Esophagus (tissue), 2 donors: ENCODE measurements around the gene THBD. TPM values are rescaled to one million over a fixed set of nuclear protein-coding genes. Genes with fewer than 3 reads are reported as not detected.

Experiments used
- H3K27ac ChIP-seq, 2 donors: one replicate each; pipeline ENCODE4 v1.5.1; 2013; ENCODE audit warnings: low read depth in 2 of 2, mild to moderate bottlenecking in 2 of 2, inconsistent platforms in 1 of 2, low read length in 1 of 2, moderate library complexity in 1 of 2
- H3K27me3 ChIP-seq, 2 donors: one replicate each; pipeline ENCODE4 v1.6.1; 2013; ENCODE audit warnings: low read length in 2 of 2, control low read depth in 1 of 2, mild to moderate bottlenecking in 1 of 2; ENCODE audit not compliant: insufficient read depth in 2 of 2, control insufficient read depth in 1 of 2
- H3K36me3 ChIP-seq, 2 donors: one replicate each; pipeline ENCODE4 v1.6.1; 2013; ENCODE audit warnings: low read length in 1 of 2; ENCODE audit not compliant: control insufficient read depth in 2 of 2, insufficient read depth in 2 of 2
- H3K4me1 ChIP-seq, 2 donors: one replicate each; pipeline ENCODE4 v1.6.1; 2013; ENCODE audit warnings: low read length in 1 of 2; ENCODE audit not compliant: control insufficient read depth in 2 of 2, insufficient read depth in 2 of 2
- H3K4me3 ChIP-seq, 2 donors: one replicate each; pipeline ENCODE4 v1.5.1; 2013; ENCODE audit warnings: low read length in 2 of 2, mild to moderate bottlenecking in 2 of 2, low read depth in 1 of 2, moderate library complexity in 1 of 2
- H3K9me3 ChIP-seq, 2 donors: one replicate each; pipeline ENCODE4 v1.6.1; 2013; ENCODE audit warnings: mild to moderate bottlenecking in 2 of 2, low read depth in 1 of 2, low read length in 1 of 2, moderate library complexity in 1 of 2; ENCODE audit not compliant: control insufficient read depth in 2 of 2, insufficient read depth in 1 of 2
- WGBS, 2 donors: extraction: QIAGEN DNeasy Blood & Tissue Kit; methylation state at CpG; one replicate each; pipeline ENCODE4 v1.1.7; 2013; 5-methylcytosine and 5-hydroxymethylcytosine counted together
- polyA plus RNA-seq, 2 donors: library from polyadenylated mRNA; stranded (reverse); fragments of 200-250 nt; gene quantifications; one replicate each; pipeline ENCODE4 v1.2.3, GENCODE V29; 2013
- donor health status: healthy with polysubstance abuse.
- donor health status: Bipolar disorder and iron deficiency.

Gene THBD
- polyA plus RNA-seq, 2 donors = 9.5 to 29.7 TPM

- 80 to 81% methylated on average over 23 of the region's 23 CpGs for WGBS, 2 donors
- Histone ChIP-seq H3K27me3 (no peaks in the 10 kb centered on the region), H3K4me3 (peak overlapping the region in 1 of 2 donors; percentile 30), H3K4me1 (peaks cover 0 to 8% of the 10 kb centered on the region in 2 donors), H3K36me3 (no peaks in the 10 kb centered on the region), H3K27ac (peak overlapping the region; percentile 64 to 75), H3K9me3 (no peaks in the 10 kb centered on the region)
Observed at GRCh38 chr20:23085436-23086055, 36.1 kb upstream of the THBD start.

GRCh38 chr20:23084845-23085365 lies 35.4 kb upstream of the THBD start:
- 69 to 82% methylated on average over 24 of the region's 24 CpGs for WGBS, 2 donors
- H3K27ac ChIP-seq = peak overlapping the region; percentile 59 to 64
- H3K36me3 ChIP-seq = no peaks in the 10 kb centered on the region
- H3K4me1 ChIP-seq = peaks cover 0 to 8% of the 10 kb centered on the region in 2 donors
- peak overlapping the region in 1 of 2 donors; percentile 29 for H3K4me3 ChIP-seq
- no peaks in the 10 kb centered on the region for H3K9me3 ChIP-seq
- H3K27me3 ChIP-seq = no peaks in the 10 kb centered on the region

GRCh38 chr20:23084282-23084844 lies 34.9 kb upstream of the THBD start:
- H3K4me3 ChIP-seq = peak overlapping the region in 1 of 2 donors; percentile 29
- H3K4me1 ChIP-seq = peaks cover 0 to 8% of the 10 kb centered on the region in 2 donors
- 84 to 88% methylated on average over 16 to 17 of the region's 17 CpGs for WGBS, 2 donors
- no peaks in the 10 kb centered on the region for H3K9me3 ChIP-seq
- no peaks in the 10 kb centered on the region for H3K36me3 ChIP-seq
- H3K27me3 ChIP-seq = no peaks in the 10 kb centered on the region
- peak overlapping the region; percentile 59 to 68 for H3K27ac ChIP-seq

GRCh38 chr20:23083553-23084220 lies 34.2 kb upstream of the THBD start:
- peak overlapping the region in 1 of 2 donors; percentile 29 for H3K4me3 ChIP-seq
- peaks cover 0 to 8% of the 10 kb centered on the region in 2 donors for H3K4me1 ChIP-seq
- H3K27ac ChIP-seq = peak overlapping the region; percentile 62 to 68
- no peaks in the 10 kb centered on the region for H3K9me3 ChIP-seq
- no peaks in the 10 kb centered on the region for H3K36me3 ChIP-seq
- H3K27me3 ChIP-seq = no peaks in the 10 kb centered on the region
- 67 to 76% methylated on average over 15 of the region's 15 CpGs for WGBS, 2 donors

DNA sequence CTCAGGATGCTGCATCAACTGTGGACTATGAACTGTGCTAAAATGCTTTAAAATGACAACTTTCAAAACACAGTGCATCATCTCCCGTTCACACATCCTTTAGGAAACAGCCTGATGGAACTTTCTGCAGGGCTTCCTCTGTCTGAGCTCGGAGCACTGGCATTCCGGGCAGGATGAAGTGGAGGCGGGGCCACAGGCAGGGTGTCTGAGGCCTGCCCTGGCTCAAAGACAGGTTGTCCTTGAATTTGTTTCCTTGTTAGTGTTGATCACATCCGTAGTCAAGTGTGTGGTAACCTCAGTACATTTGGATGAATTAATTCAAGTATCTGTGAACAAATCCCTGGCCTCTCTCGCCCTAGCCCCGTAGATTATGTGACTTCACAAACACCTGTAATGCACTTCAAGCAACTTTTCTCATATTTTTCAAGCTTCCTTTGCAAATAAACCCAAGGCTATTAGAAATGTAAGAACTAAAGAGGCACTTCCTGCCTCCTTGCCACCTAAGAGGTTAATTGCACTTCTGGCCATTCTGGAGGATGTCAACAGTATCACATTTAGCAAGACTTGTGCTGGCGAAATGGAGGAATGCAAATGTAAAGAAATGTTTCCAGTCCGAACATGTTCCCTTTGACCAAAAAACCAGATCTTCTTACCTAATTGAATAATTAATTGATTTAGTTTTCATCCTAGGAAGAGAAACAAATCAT lies 33.5 kb upstream of the THBD start:
- WGBS, 2 donors = 46 to 50% methylated on average over 9 of the region's 9 CpGs
- H3K4me3 ChIP-seq = no peak overlapping the region

DNA sequence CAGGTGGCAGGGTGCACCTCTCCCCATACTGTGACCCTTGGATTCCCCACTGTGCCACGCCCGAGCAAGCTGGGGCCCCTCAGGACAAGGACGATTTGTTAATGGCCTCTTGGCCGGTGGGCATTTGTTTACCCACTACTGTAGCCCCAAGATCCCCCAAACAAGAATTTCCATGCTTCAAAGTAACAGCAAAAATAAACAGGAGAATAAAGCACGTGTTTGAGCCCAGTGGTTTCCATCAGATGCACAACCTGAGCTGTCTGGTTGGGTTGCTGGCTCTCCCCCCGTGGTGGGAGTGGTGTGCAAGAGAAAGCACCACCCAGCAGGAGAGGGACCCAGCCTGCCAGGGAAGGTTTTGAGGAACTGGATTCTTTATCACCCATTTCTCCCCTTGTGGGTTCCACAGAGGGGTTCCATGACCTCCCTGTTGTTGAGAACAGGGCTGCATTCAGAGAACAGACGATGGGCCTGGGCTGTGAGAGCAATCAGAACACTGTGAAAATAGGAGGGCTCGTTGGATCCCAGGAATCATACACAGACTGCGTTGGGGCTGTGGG lies 31.9 kb upstream of the THBD start:
- peaks cover 0 to 8% of the 10 kb centered on the region in 2 donors for H3K4me1 ChIP-seq
- WGBS, 2 donors = 66 to 85% methylated on average over 9 of the region's 9 CpGs
- no peak overlapping the region for H3K27ac ChIP-seq
- no peaks in the 10 kb centered on the region for H3K27me3 ChIP-seq
- no peaks in the 10 kb centered on the region for H3K36me3 ChIP-seq
- no peaks in the 10 kb centered on the region for H3K9me3 ChIP-seq
- no peak overlapping the region for H3K4me3 ChIP-seq

More for the DNA sequence above, 33.5 kb upstream of the THBD start:
- no peaks in the 10 kb centered on the region for H3K27me3 ChIP-seq
- H3K27ac ChIP-seq = peak overlapping the region in 1 of 2 donors; percentile 68
- no peaks in the 10 kb centered on the region for H3K9me3 ChIP-seq
- H3K4me1 ChIP-seq = peaks cover 0 to 8% of the 10 kb centered on the region in 2 donors
- H3K36me3 ChIP-seq = no peaks in the 10 kb centered on the region

DNA sequence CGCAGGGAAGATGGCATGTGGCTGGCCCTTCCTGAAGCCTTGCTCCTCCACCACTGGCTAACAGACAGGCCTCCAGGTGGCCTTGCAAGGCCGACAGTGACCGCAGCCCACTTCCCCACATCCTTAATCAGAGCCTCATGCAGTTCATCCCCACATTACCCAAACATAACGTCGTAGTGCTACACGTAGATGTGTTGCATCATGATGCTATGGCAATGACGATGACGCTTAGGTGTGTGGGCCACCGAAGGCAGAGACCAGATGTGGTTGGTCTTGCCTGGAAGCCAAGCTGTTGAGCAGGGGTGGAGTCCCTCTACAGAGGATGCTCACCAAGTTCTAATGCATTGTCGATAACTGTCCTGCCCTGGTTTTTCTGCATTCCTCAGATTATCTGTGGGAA lies 31.0 kb upstream of the THBD start:
- Histone ChIP-seq H3K36me3 (no peaks in the 10 kb centered on the region), H3K27ac (no peak overlapping the region), H3K9me3 (no peaks in the 10 kb centered on the region), H3K4me1 (peaks cover 0 to 4% of the 10 kb centered on the region in 2 donors), H3K27me3 (no peaks in the 10 kb centered on the region), H3K4me3 (no peak overlapping the region)
- 83 to 87% methylated on average over 10 of the region's 10 CpGs for WGBS, 2 donors

GRCh38 chr20:23079926-23080325 lies 30.5 kb upstream of the THBD start:
- Histone ChIP-seq H3K4me1 (peaks cover 0 to 4% of the 10 kb centered on the region in 2 donors), H3K27me3 (no peaks in the 10 kb centered on the region), H3K4me3 (no peak overlapping the region), H3K9me3 (no peaks in the 10 kb centered on the region), H3K36me3 (no peaks in the 10 kb centered on the region), H3K27ac (no peak overlapping the region)
- 73 to 82% methylated on average over 2 of the region's 2 CpGs for WGBS, 2 donors

GRCh38 chr20:23079016-23079351 lies 29.5 kb upstream of the THBD start:
- 67 to 73% methylated on average over 6 of the region's 6 CpGs for WGBS, 2 donors
- Histone ChIP-seq H3K4me3 (no peak overlapping the region), H3K4me1 (peaks cover 0 to 6% of the 10 kb centered on the region in 2 donors), H3K9me3 (no peaks in the 10 kb centered on the region), H3K36me3 (no peaks in the 10 kb centered on the region), H3K27ac (no peak overlapping the region), H3K27me3 (no peaks in the 10 kb centered on the region)
